ENCODE data around the gene GLP1R.

- TF ChIP-seq CTCF (IDR thresholded peaks at IDR 0.05; ENCODE audit: insufficient read depth, low read length, poor library complexity, severe bottlenecking) (no peak), EZH2phosphoT487 (conservative IDR thresholded peaks at IDR 0.05; ENCODE audit: low read length) (no peak)
These were observed 41.5 kb downstream of the GLP1R start for GRCh38 chr6:39090036-39090435.
